GM10248 (cell line): ENCODE measurements around the gene THSD7A.

ENCODE experiments used
- CTCF ChIA-PET: fragments of 300-600 bp; sonication (Branson Sonifier 250); formaldehyde crosslinking; extraction: SDS; loops from one replicate; lab custom pipeline; 2021; ENCODE audit warnings: antibody characterized with exemption; lab: Yijun Ruan, JAX
- POLR2A ChIA-PET: fragments of 350-650 bp; sonication (Branson Sonifier 250); formaldehyde crosslinking; extraction: SDS; loops from one replicate; lab custom pipeline; 2020; ENCODE audit warnings: antibody characterized with exemption; lab: Yijun Ruan, JAX
- DNase-seq: peaks from one replicate; pipeline ENCODE4 v3.0.0; 2012; ENCODE audit errors: extremely low spot score
- CTCF ChIP-seq: IDR thresholded peaks from 2 replicates; pipeline ENCODE4 v1.5.1; 2012; ENCODE audit warnings: mild to moderate bottlenecking, low read depth; ENCODE audit errors: extremely low read depth, missing control alignments, control extremely low read depth

Gene THSD7A

GRCh38 chr7:11434366-11434765, 397.6 kb downstream of the THSD7A start:
- POLR2A ChIA-PET, result no interaction called here
- TF ChIP-seq CTCF, result no peak
- no peak for DNase-seq
- CTCF ChIA-PET, result no interaction called here

GRCh38 chr7:11430841-11431240, 401.2 kb downstream of the THSD7A start:
- ChIA-PET CTCF (interaction anchor here (1.1 kb wide), 1 partner anchor 19 kb away, joined by 3 read pairs; no protein-coding TSS in a partner anchor), POLR2A (no interaction called here)
- no peak for DNase-seq
- no peak for TF ChIP-seq CTCF

GRCh38 chr7:11430112-11430511, 401.9 kb downstream of the THSD7A start:
- ChIA-PET POLR2A (no interaction called here), CTCF (interaction anchor here (1.1 kb wide), 1 partner anchor 19 kb away, joined by 3 read pairs; no protein-coding TSS in a partner anchor)
- DNase-seq, result no peak
- TF ChIP-seq CTCF, result no peak

- CTCF ChIA-PET, result no interaction called here
- POLR2A ChIA-PET, result no interaction called here
- TF ChIP-seq CTCF, result no peak
- DNase-seq, result no peak
Measured at GRCh38 chr7:11428877-11429581, 403.0 kb downstream of the THSD7A start.

GRCh38 chr7:11427686-11428273, 404.2 kb downstream of the THSD7A start:
- ChIA-PET CTCF (interaction anchor here (1.1 to 1.6 kb wide), 2 partner anchors 13 to 1062 kb away, joined by 3 read pairs; no protein-coding TSS in a partner anchor), POLR2A (no interaction called here)
- peak; percentile 48 for DNase-seq
- peak; percentile 59 for TF ChIP-seq CTCF

GRCh38 chr7:11424006-11424405, 408.0 kb downstream of the THSD7A start:
- no peak for DNase-seq
- ChIA-PET POLR2A (no interaction called here), CTCF (no interaction called here)
- TF ChIP-seq CTCF, result no peak
